Activated naive CD4-positive, alpha-beta T cell treated with anti-CD3 and anti-CD28 coated beads for 36 hours (primary cell): Measurements from ENCODE around the gene ADORA1. TPM values are rescaled to one million over a fixed set of nuclear protein-coding genes. Genes with fewer than 3 reads are reported as not detected.

Experiments
- CTCF ChIA-PET: fragments of 350-600 bp; sonication (Branson Sonifier 250); formaldehyde crosslinking; loops from one replicate; lab custom pipeline; 2021; ENCODE audit warnings: antibody characterized with exemption; lab: Charles Lee
- DNase-seq: peaks from one replicate; pipeline ENCODE4 v3.0.0-alpha.2; 2020
- H3K27ac Mint-ChIP-seq: one replicate; pipeline ENCODE4 v1.8.0; 2021; ENCODE audit warnings: mild to moderate bottlenecking, mixed read lengths
- H3K27me3 Mint-ChIP-seq: one replicate; pipeline ENCODE4 v1.8.0; 2021; ENCODE audit warnings: low read depth, mixed read lengths
- H3K36me3 Mint-ChIP-seq: one replicate; pipeline ENCODE4 v1.8.0; 2021; ENCODE audit warnings: low read depth, mixed read lengths
- H3K4me1 Mint-ChIP-seq: one replicate; pipeline ENCODE4 v1.8.0; 2021; ENCODE audit warnings: low read depth, mixed read lengths
- H3K4me3 Mint-ChIP-seq: one replicate; pipeline ENCODE4 v1.8.0; 2021; ENCODE audit warnings: mild to moderate bottlenecking, moderate library complexity, mixed read lengths
- H3K9me3 Mint-ChIP-seq: one replicate; pipeline ENCODE4 v1.8.0; 2021; ENCODE audit warnings: mixed read lengths
- intact Hi-C: fragments of 100-400 bp; cut with micrococcal nuclease; formaldehyde crosslinking; loops from one replicate; pipeline ENCODE4 v1.15.1; 2023
- total RNA-seq, 2 experiments: library from RNA; stranded (reverse); gene quantifications; one replicate each; pipeline ENCODE4 v1.2.3, GENCODE V29; 2021

The ADORA1 gene
- total RNA-seq, 2 experiments from 2014 or later, result not detected

DNA sequence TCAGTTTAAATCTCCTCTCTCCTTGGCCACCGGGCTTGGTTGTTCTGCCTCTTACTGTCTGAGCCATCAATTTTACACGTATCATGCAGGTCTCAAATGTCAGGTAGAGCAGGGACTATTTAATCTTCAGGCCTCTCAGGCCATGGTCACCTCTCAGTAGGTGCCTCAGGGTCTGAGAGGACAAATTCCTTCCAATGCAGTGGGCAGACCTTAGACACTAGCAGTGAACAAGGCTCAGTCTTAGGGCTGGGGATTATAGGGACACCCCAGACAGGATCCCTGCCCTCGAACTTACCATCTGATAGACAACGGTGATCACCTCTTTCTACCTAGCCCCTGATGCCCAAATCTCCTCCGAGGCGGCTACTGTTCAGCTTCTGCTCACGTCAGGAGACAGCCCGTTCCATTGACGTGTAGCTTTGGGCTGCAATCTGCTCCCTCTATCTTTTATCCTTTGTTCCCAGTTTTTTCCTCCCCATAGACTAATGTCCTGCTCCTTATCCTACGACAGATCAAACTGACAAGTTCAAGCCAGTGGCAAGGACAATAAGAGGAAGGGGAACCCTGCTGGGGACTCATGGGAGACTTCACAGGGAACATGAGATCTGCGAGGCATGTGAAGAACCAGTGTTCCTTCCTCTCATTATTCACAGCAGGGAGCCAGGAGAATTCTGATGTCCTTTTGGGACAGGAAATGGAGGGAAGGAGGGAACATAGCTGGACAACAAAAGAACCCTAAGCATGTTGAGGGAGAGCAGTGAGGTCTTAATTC is 40.3 kb upstream of the ADORA1 start:
- H3K27me3 Mint-ChIP-seq, result peaks cover 7% of the 10 kb centered on the region
- no peak overlapping the region for H3K27ac Mint-ChIP-seq
- no peak overlapping the region for H3K4me3 Mint-ChIP-seq
- H3K36me3 Mint-ChIP-seq, result no peaks in the 10 kb centered on the region
- intact Hi-C loops, result no loop called here
- no peak for DNase-seq
- H3K4me1 Mint-ChIP-seq, result no peaks in the 10 kb centered on the region
- CTCF ChIA-PET, result interaction anchor here (0.8 to 1.3 kb wide), 2 partner anchors 47 to 128 kb away, joined by 3 read pairs; no protein-coding TSS in a partner anchor
- no peaks in the 10 kb centered on the region for H3K9me3 Mint-ChIP-seq

DNA sequence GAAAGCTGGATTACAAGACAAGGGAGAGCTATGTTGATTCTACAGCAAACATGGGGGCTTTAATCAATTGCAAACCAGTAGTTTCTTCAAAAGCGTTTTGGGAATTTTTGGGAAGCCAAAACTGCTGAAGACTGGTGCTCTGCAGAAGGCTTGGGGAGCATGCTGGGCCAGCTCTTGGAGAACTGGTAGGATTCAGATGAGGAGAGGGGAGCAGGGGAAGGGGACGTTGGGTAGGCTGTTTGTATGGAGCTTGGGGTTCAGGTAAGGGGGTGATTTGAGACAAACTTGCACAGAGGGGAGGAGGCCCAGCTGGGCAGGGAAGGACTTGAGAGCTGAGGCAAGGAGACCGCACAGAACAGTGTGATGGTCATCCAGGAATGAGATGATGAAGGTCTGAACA is 39.1 kb upstream of the ADORA1 start:
- CTCF ChIA-PET, result interaction anchor here (1.3 kb wide), 1 partner anchor 127 kb away, joined by 3 read pairs; no protein-coding TSS in a partner anchor
- Mint-ChIP-seq H3K36me3 (no peaks in the 10 kb centered on the region), H3K4me3 (no peak overlapping the region), H3K9me3 (no peaks in the 10 kb centered on the region), H3K27me3 (peaks cover 11% of the 10 kb centered on the region), H3K27ac (no peak overlapping the region), H3K4me1 (no peaks in the 10 kb centered on the region)
- intact Hi-C loops, result no loop called here
- no peak for DNase-seq

DNA sequence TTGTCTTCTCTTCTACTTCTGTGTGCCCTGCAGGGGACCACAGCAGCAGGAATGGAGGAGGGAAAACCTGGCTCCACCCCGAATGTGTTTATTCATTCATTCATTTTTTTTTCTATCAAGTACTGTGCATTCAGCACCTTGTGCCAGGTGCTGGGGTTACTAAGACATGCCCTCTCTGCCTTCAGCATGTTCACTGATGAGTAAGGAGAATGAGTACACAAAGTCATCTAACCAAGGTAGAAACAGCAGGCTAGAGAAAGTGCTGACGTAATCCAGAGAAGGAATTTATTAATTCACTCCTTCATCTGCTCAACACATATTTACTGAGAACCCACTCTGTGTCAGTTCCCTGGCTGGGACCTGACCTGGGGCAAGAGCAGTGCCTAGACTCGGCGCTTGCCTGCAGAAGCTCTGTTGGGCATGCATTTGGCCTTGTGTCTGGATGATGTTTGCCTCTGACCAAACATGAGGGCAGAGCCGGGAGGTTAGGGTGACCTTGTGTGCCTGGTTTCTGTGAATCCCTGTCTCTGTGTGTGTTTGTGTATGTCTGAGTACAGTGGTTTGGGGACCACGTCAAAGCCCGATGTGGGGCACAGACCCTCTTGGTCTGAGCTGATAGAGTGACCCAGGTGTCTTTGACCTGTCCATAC is 38.4 kb upstream of the ADORA1 start:
- no peak overlapping the region for H3K27ac Mint-ChIP-seq
- no peak overlapping the region for H3K4me3 Mint-ChIP-seq
- no peaks in the 10 kb centered on the region for H3K4me1 Mint-ChIP-seq
- intact Hi-C loops, result no loop called here
- DNase-seq, result no peak
- H3K36me3 Mint-ChIP-seq, result no peaks in the 10 kb centered on the region
- CTCF ChIA-PET, result no interaction called here
- peaks cover 11% of the 10 kb centered on the region for H3K27me3 Mint-ChIP-seq
- H3K9me3 Mint-ChIP-seq, result no peaks in the 10 kb centered on the region

DNA sequence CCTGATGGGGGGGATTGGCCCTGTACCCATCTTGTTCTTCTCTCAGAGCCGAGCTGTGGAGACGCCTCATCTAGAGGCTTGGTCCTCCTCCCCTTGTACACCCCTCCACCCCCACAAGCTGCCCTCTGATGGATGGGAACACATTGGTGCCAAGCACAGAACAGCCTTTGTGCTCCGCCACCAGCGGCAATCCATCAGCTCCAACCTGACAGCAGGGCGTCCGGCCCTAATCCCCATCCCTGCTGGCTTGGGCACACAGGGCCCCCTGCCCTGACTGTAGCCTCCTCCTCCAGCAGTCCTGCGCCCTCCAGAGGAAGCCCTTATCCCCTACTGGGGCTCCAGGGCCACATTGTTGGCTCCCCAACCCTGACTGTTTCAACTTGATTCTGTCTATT is 37.9 kb upstream of the ADORA1 start:
- CTCF ChIA-PET, result no interaction called here
- Mint-ChIP-seq H3K9me3 (peaks cover 4% of the 10 kb centered on the region), H3K36me3 (no peaks in the 10 kb centered on the region), H3K4me3 (no peak overlapping the region), H3K27ac (no peak overlapping the region), H3K4me1 (no peaks in the 10 kb centered on the region), H3K27me3 (peaks cover 11% of the 10 kb centered on the region)
- DNase-seq, result no peak
- intact Hi-C loops, result no loop called here

DNA sequence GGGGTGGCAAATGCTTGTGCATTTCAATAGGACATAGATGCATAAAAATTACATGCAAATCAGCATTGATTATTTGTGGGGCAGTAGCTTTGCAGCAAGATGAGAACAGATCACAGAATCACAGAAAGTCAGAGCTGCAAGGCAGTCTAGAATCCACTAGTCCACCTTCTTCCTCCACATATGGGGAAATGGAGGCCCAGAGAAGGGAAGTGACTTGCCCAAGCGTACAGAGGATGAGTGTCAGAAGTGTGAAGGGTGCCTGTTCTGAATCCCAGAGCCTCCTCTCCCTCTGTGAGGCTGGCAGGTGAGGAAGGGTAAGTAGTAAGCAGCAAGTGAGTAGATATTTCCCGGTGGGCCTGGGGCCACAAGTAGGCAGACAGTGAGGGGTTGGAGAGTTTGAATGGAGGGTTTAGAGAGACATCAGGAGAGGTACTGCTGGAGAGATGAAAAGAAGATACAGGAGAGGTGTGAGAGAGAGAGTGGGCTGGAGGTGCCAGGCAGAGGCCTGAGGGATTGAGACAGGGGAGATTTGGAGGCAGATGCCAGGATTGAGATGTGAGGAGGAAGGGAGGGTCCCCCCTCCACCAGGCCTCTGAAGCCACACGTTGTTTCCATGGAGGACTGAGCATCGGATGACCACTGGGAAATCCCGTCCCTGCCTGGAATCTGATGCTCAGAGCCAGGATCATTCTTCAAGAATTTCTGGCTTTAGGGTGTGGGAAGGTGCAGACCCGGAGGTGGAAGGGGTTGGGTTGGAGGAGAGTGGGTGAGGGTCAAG is 36.9 kb upstream of the ADORA1 start:
- H3K27me3 Mint-ChIP-seq, result peaks cover 13% of the 10 kb centered on the region
- CTCF ChIA-PET, result interaction anchor here (0.6 kb wide), 1 partner anchor 47 kb away, joined by 4 read pairs; no protein-coding TSS in a partner anchor
- peaks cover 14% of the 10 kb centered on the region for H3K9me3 Mint-ChIP-seq
- DNase-seq, result no peak
- no peak overlapping the region for H3K27ac Mint-ChIP-seq
- no peaks in the 10 kb centered on the region for H3K4me1 Mint-ChIP-seq
- no peaks in the 10 kb centered on the region for H3K36me3 Mint-ChIP-seq
- H3K4me3 Mint-ChIP-seq, result no peak overlapping the region
- intact Hi-C loops, result no loop called here

DNA sequence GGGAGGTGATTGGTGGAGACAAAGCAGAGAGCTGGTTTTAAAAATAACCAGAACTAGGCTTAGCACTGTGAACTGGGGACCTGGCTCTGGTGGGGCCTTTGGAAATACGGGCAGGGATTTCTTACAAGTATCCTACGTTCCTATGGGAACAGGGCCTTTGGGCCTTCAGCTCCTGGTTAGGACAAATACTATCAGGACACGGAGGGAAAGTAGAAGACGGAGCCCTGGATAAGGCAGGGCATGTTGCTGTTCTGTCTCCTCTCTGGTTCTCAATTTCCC is 36.4 kb upstream of the ADORA1 start:
- Mint-ChIP-seq H3K4me1 (no peaks in the 10 kb centered on the region), H3K9me3 (peaks cover 17% of the 10 kb centered on the region), H3K36me3 (no peaks in the 10 kb centered on the region), H3K27me3 (peaks cover 14% of the 10 kb centered on the region), H3K4me3 (no peak overlapping the region), H3K27ac (no peak overlapping the region)
- CTCF ChIA-PET, result interaction anchor here (0.6 to 0.7 kb wide), 2 partner anchors 26 to 47 kb away, joined by 4 to 5 read pairs; no protein-coding TSS in a partner anchor
- intact Hi-C loops, result no loop called here
- no peak for DNase-seq

DNA sequence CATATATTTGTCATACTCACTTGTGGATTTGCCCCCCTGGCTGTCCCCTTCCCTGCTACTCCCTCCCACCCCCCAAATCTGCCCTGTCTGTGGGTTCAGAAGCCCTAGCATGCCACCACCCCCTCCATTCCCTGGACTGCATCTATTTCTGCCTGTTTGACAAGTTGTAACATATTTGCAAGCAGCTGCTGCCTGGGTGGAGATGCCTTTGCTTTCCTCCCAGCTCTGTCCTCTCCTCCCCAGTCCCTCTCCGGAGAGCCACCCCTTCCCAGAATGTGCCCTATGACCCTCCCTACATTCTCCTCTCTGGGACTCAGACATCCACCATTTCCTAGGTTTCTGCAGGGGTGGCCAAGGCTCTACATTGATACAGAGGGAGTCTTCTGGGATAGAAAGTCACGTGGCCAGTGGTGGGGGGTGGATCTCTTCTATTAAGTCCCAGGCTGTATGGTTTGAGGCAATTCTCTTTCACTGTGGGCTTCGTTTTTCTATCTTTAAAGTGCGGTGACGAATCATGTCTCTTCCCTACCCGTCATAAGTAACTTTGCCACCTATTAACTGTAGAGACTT is 35.7 kb upstream of the ADORA1 start:
- Mint-ChIP-seq H3K27ac (no peak overlapping the region), H3K9me3 (peaks cover 19% of the 10 kb centered on the region), H3K27me3 (peaks cover 14% of the 10 kb centered on the region), H3K36me3 (no peaks in the 10 kb centered on the region), H3K4me3 (no peak overlapping the region), H3K4me1 (no peaks in the 10 kb centered on the region)
- intact Hi-C loops, result no loop called here
- no peak for DNase-seq
- CTCF ChIA-PET, result interaction anchor here (0.5 to 1.0 kb wide), 3 partner anchors 8 to 658 kb away, joined by 4 to 5 read pairs (median 5); no protein-coding TSS in a partner anchor

DNA sequence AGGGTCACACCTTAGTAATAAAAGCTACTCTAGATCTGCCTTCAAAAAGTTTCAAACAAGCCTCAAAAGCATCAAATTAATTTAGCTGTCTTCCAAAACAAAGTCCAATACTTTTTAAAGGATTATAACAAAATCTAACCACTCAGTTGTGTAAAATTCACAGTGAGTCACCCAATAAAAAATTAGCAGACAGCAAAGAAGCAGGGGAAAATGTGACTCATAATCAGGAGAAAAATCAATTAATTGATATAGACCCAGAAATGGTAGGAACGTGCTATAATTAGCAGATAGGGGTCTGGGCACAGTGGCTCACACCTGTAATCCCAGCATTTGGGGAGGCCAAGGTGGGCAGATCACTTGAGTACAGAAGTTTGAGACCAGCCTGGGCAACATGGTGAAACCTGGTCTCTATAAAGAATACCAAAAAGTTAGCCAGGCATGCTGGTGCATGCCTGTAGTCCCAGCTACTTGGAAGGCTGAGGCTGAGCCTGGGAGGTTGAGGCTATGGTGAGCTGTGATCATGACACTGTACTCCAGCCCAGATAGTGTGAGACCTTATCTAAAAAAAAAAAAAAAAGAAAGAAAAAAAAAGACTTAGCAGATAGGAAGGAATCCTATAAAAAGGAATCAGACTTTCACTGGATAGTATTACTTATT is 33.6 kb upstream of the ADORA1 start:
- DNase-seq, result no peak
- peaks cover 22% of the 10 kb centered on the region for H3K9me3 Mint-ChIP-seq
- peaks cover 14% of the 10 kb centered on the region for H3K27me3 Mint-ChIP-seq
- no peak overlapping the region for H3K4me3 Mint-ChIP-seq
- H3K4me1 Mint-ChIP-seq, result no peaks in the 10 kb centered on the region
- no peaks in the 10 kb centered on the region for H3K36me3 Mint-ChIP-seq
- H3K27ac Mint-ChIP-seq, result no peak overlapping the region
- intact Hi-C loops, result no loop called here
- CTCF ChIA-PET, result interaction anchor here (0.6 to 0.7 kb wide), 2 partner anchors 177 to 418 kb away, joined by 3 to 7 read pairs; no protein-coding TSS in a partner anchor

DNA sequence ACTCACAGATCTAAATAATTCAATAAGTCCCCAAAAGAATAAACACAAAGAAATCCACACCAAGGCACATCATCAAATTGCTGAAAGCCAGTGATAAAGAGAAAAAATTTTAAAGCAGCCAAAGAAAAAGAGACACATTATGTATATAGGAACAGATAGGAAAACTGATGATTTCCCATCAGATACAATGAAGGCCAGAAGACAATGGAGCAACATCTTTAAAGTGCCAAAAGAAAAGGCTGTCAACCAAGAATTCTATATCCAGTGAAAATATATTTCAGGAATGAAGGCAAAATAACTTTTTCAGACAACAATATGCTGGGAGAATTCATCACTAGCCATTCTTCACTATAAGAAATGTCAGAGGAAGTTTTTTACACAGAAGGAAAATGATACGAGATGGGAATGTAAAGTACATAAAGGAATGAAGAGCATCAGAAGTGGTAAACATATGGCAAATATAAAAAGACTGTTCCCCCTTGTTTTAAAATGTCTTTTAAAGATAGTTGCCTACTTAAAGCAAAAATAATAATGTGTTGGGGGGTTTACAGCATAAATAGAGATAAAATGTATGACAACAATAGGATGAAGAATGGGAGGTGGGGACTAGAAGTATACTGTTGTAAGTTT is 32.4 kb upstream of the ADORA1 start:
- CTCF ChIA-PET, result no interaction called here

DNA sequence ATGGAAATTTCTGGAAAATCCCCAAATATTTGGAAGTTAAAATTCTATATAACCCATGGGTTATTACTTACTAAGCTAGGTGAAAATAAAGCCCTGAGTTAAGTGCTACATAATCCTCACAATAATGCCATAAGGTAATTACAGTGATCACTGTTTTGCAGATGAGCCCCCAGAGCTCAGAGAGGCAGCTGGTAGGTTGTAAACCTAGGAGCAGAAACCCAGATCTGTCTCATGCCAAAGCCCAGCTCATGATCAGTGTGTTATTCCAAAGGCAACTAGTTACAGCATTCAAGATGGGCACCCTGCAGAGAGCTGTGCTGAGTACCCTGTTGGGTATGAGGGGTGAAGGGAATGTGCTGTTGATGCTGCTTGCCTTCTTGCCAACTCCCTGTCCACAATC is 31.0 kb upstream of the ADORA1 start:
- no peak overlapping the region for H3K4me3 Mint-ChIP-seq
- intact Hi-C loops, result no loop called here
- CTCF ChIA-PET, result interaction anchor here (1.4 kb wide), 1 partner anchor 57 kb away, joined by 4 read pairs; no protein-coding TSS in a partner anchor
- H3K27me3 Mint-ChIP-seq, result peaks cover 16% of the 10 kb centered on the region
- H3K36me3 Mint-ChIP-seq, result no peaks in the 10 kb centered on the region
- no peaks in the 10 kb centered on the region for H3K4me1 Mint-ChIP-seq
- no peak overlapping the region for H3K27ac Mint-ChIP-seq
- DNase-seq, result no peak
- H3K9me3 Mint-ChIP-seq, result peaks cover 22% of the 10 kb centered on the region

More for the DNA sequence above, 32.4 kb upstream of the ADORA1 start:
- no peaks in the 10 kb centered on the region for H3K36me3 Mint-ChIP-seq
- peaks cover 22% of the 10 kb centered on the region for H3K9me3 Mint-ChIP-seq
- no peak overlapping the region for H3K4me3 Mint-ChIP-seq
- intact Hi-C loops, result no loop called here
- H3K27ac Mint-ChIP-seq, result no peak overlapping the region
- H3K27me3 Mint-ChIP-seq, result peaks cover 18% of the 10 kb centered on the region
- no peak for DNase-seq
- H3K4me1 Mint-ChIP-seq, result no peaks in the 10 kb centered on the region

DNA sequence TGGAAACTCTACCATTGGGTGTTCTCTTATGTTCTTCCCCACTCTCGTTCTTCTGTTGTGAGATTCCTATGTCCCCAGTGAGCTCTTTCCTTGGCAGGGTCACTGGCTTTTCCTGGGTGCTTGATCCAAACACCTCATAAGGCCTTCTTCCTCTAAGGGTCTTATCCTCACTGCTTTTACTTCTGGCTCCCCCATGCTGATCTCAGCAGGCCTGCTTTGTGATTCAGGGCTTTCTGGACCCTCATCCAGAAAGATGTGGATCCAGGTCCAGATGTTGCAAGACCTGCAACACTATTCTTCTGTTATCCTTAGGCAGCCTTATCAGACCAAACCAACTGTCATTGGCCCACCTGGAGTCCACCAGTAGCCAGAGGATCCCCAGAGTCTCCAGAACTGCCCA is 30.5 kb upstream of the ADORA1 start:
- no peak overlapping the region for H3K4me3 Mint-ChIP-seq
- H3K9me3 Mint-ChIP-seq, result peaks cover 22% of the 10 kb centered on the region
- CTCF ChIA-PET, result interaction anchor here (1.4 kb wide), 1 partner anchor 58 kb away, joined by 4 read pairs; no protein-coding TSS in a partner anchor
- H3K36me3 Mint-ChIP-seq, result no peaks in the 10 kb centered on the region
- intact Hi-C loops, result no loop called here
- DNase-seq, result no peak
- peaks cover 16% of the 10 kb centered on the region for H3K27me3 Mint-ChIP-seq
- H3K4me1 Mint-ChIP-seq, result no peaks in the 10 kb centered on the region
- H3K27ac Mint-ChIP-seq, result no peak overlapping the region
